ENCODE measurements around the gene BAG5.
"Not testable (repeated sequence)": the region's sequence is repeated elsewhere in the genome, so short reads cannot be mapped to it uniquely, and the experiment has no call there.

Gene BAG5

DNA sequence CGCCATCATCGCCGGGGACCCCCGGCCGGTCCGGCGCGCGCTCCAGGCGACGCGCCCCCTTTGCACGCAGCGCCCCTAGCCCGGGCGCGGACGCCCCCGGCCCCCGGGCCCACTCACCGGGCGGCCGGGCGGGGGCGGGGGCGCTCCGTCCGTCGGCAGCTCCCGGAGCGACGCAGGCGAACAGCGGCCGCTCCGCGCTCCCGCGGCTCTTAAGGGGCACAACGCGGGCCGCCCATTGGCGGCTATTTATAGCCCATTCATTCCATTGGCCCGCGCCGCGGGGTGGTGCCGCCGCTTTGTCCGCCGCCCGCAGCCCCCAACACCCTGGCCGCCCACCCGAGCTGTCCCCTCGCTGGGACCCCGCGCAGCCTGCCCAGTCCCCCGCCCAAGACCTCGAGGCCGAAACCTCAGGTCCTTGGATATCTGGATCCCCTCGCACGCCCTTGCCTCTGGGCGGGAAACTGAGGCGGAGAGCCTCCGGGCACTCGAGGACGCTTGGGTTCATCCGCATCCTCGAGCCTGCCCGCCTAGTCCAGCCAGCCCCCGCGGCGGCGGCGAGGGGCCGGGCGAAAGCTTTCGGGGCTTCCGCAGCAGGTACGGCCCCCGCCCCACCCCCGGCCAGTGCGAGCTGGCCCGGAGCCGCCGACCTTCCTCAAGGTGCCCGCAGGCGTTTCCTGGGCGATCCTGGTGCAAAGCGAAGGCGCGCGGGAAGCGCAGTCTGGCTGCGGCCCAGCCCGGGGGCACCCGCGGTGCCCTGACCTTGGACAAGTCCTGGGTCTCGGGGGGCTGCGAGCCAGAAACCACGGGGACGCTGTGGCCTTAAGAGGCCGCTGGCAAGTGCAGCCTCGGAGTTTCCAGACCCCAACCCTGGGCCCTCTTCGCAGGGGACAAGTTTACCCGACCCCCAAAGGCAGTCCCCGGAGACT, 39.5 kb downstream of the BAG5 start, which contains the start of gene CKB:
Gene CKB, minus strand, starts transcription at position 182 of the 926 bp plus-strand sequence. CDS start 337 bp downstream, outside the sequence.
- no peak for DNase-seq (ENCODE audit: low read depth)

DNA sequence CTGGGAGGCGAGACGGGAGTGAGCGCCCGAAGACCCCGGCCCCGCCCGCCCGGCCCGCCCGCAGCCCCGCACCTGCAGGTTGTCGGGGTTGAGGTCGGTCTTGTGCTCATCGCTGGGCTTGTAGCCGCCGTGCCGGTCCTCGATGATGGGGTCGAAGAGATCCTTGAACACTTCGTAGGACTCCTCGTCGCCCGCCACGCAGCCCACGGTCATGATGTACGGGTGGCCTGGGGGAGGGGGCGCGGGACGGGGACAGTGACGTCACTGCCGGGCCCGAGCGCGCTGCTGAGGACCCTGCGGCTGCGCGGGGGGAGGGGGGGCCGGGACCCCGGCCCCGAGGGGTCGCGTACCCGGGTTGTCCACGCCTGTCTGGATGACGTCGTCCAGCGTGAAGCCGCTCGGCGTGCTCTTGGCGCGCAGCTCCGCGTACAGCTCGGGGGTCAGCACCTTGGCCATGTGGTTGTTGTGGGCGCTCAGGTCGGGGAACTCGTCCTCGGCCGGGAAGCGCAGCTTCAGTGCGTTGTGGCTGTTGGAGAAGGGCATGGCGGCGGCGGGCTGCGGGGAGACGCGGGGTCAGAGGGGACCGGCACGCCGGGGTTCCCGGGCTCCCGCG, 40.4 kb downstream of the BAG5 start:
- no peak for DNase-seq (ENCODE audit: low read depth)

GRCh38 chr14:103521438-103521950, 41.0 kb downstream of the BAG5 start:
- no peak for DNase-seq (ENCODE audit: low read depth)

DNA sequence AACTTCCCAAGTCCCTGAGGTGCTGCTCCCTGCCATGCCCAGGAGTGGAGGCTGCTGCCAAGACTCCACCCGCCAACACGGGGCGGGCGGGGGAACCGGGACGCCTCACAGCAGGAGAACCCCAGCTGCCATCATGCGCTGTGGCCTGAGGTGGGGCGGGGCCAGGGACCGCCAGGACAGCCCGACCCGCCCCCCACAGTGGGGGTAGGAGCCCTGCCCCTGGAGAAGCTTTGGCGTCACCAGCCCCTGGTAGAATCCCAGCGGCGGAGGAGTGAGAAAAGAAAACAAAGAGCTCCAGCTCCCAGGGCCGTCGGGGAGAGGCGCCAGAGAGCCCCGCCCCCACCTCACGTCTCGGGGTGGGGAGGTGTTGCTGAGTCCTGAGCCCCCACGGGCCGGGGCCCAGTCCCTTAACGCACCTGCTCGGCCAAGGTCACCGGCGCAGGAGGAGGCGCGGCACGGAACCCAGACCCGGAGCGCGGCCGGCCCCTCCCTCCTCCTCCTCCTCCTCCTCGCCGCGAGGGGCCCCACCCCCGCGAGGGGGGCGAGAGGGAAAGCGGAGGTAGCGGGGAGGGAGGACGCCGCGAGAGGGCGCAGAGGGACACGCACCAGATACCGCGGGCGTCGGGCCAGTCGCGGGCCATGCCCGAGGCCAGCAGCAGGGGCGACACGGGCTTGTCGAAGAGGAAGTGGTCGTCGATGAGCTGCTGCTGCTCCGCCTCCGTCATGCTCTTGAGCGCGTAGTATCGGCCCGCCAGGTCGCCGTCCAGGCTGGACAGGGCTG, 41.6 kb downstream of the BAG5 start:
- DNase-seq (ENCODE audit: low read depth), result no peak

DNA sequence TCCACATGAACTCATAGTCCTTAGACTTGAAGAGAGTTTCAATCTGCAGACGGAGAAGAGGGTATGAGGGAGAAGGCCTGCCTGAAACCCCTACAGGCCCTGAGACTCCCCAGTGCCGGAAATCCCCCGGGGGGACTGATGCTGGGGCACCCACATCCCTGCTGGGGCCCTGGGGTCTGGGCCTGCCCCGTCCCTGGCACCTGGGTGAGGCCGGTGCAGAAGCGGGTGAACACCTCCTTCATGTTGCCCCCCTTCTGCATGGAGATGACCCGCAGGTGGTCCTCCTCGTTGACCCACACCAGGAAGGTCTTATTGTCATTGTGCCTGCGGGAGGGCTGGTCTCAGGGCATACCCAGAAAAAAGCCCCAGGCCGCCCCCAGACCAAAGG, 42.2 kb downstream of the BAG5 start:
- DNase-seq (ENCODE audit: low read depth), result no peak

DNA sequence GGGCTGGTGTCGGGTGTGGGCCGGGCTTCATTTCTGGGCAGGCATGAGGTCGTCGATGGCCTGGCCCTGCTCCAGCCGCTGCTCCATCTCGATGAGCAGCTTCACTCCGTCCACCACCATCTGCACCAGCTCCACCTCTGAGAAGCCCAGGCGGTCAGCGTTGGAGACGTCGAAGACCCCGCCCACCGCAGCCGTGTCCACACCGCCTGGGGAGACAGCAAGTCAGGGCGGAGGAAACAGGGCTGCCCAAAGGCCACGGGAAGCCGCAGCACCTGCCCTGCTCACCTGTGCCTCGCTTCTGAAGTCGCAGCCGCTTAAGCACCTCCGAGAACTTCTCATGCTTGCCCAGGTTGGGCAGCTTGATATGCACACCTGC, 42.6 kb downstream of the BAG5 start:
- DNase-seq (ENCODE audit: low read depth), result no peak

GRCh38 chr14:103519043-103519836, 43.2 kb downstream of the BAG5 start:
- no peak for DNase-seq (ENCODE audit: low read depth)

- DNase-seq (ENCODE audit: low read depth), result no peak
Measured at GRCh38 chr14:103518422-103519042, 43.9 kb downstream of the BAG5 start.

DNA sequence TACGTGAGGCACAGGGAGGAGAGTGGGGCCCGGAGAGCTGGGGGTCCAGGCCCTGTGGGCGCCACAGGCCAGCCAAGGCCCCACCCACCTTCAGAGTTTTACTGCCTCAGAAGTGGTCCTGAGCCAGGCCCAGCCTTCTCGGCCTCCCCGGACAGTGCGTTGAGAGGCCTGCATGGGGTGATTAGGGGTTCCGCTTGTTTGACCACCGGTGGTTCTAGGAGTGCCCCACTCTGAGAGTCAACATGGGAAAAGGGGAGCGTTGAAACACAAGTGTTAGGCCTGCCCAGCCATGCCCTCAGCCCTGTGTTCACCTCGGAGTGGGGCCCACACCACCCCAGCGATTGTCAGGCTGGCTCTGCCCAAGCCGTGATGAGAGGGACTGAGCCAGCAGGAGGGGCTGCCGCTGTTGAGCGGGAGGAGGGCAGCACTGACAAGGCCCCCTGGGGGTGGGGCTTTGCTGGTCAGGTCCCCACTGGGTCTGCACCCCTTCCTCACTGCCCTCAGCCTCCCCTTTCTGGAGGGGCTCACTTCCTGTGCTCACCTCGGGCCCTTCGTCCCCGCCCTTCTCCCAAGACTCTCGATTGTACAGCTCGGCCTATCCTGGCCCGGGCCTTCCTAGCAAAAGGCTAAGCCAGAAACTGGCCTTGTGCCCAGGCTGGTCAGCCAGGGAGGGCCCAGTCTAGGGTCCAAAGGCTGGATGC, 44.6 kb downstream of the BAG5 start:
- DNase-seq (ENCODE audit: low read depth), result no peak

- no peak for DNase-seq (ENCODE audit: low read depth)
Measured at GRCh38 chr14:103517174-103517566, 45.3 kb downstream of the BAG5 start.

DNA sequence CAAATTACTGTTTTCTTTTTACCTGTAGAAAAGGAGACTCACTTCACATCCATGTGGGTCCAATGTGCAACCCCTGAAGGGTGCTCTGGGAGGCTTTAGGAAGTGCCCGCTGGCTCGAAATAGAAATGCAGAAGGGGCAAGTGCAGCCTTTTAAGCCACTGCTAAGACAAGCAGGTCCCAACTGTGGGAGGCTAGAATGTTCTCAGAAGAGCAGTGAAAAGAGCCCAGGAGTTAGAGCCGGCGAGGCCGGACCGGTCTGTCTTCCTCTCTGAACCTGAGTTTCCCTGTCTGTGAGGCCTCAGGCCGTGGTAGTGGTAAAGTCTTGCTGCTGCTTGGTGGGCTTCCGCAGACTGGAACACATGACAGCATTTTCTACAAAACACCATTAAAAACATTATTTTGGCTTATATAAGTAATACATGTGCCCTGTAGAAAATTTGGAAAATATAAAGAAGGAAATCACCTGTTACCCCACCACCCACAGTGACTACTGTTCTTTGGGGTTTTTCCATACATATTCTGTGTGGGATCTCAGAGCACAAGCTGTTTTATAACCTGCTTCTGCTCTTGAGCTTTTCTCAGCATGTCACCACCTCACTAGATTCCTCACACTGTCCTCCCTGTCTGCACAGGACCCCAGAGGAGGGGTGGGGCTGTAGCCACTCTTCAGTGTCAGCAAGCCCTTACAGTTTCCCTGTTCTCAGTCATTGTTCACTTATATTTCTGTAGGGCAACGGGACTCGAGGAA, 45.9 kb downstream of the BAG5 start:
- no peak for DNase-seq (ENCODE audit: low read depth)

DNA sequence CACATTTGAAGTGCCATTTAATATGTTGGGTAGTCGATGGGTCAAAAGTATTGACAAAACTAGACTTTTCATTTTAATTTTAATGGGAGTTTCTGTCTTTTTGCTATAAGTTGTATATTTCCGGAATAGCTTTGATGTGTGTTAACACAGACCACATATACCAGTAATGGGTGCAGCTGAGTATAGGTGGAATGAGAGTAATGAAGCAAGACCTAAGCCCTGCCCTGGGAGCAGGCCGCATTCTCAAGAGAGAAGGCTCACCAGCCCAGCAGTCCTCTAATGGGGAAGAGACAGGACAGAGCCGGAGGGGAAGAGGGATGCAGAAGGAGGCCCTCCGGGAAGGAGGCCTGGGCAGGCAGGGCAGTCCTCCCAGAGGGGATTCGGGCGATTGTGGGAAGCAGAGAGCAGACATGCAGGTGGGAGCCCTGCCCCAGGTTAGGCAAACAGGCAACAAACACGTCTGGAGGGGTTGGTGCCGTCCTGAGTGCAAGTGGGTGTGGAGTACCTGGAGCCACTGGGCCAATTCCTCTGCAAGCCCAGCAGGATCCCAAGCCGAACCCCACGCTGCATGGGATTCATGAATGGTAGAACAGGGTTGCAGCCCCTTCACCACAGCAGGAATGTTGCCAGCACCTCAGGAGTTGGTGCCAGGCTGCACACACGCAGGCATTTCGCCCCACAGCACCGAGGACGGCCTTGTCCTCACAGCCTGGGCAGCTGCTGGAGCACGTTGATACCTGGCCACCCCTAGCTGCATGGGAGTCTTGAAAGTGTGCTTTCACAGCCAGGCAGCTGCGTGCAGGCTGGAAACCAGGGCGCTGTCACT, 47.6 kb downstream of the BAG5 start:
- no peak for DNase-seq (ENCODE audit: low read depth)

GRCh38 chr14:103512701-103513611, 49.5 kb downstream of the BAG5 start:
- peak; percentile 79 for DNase-seq (ENCODE audit: low read depth)

DNA sequence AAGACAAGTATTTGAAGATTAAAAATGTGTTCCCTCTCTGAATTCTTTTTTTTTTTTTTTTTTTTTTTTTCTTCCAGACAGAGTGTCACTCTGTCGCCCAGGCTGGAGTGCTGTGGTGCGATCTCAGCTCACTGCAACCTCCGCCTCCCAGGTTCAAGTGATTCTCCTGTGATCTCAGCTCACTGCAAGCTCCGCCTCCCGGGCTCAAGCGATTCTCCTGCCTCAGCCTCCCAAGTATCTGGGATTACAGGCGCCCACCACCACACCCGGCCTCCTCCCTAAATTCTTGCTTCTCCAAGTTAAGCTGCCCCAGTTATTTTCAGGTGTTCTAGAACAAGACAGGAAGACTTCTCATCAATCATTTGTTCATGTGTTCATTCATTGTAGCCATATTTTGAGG, 50.3 kb downstream of the BAG5 start:
- DNase-seq (ENCODE audit: low read depth), result not testable (repeated sequence)

DNA sequence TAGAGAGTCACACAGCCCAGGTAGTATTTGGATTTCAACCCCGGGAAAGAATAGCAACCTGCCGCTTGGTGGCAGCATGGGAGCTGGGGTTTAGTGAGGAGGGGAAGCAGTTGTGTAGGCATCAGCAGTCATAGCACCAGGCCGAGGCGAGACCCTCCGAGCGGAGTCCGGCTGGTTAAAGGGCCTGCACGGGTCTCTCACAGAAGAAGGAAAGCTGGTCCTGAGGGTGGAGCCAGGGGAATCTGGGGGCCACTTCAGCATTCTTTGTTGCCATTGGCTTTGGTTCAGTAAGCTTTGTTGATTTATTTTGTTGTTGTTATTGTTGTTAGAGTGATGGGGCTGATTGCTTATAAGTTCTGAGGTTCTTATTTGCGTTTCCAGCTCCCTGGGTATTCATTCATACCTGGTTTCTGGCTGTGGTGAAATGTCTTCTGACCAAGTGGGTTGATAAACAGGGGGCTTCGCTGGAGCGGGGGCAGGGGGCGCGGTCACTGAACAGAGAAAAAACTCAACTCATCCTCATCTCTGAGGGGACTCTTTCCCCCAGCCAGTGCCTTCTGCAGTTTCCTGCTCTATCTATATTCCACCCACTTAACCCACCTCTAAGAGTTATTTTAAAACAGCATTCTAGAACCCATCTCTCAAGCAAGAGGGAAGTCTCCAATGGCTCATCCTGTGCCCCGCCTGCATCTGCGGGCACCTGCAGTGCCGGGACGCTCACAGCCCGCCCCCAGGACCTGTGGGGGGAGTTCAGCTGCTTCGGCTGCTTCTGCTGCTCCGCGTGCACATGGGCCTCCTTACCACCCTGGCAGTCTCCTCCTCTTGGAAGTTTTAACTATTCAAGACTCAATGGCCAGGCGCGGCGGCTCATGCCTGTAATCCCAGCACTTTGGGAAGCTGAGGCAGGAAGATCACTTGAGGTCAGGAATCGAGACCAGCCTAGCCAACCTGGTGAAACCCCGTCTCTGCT, 51.4 kb downstream of the BAG5 start:
- no peak for DNase-seq (ENCODE audit: low read depth)

GRCh38 chr14:103509864-103510723, 52.4 kb downstream of the BAG5 start:
- DNase-seq (ENCODE audit: low read depth), result no peak

Data from stromal cell of bone marrow (primary cell).